OCI-LY1 (cell line): ENCODE data around the gene FABP7.

ENCODE experiments used
- EZH2 ChIP-seq: fragments of 200-600 bp; sonication (generic), shearing (Covaris generic); IDR thresholded peaks from 2 replicates; pipeline ENCODE4 v1.8.0; 2017; ENCODE audit warnings: borderline replicate concordance, mixed run types, mild to moderate bottlenecking, antibody characterized with exemption, low read length, moderate library complexity, mixed read lengths
- TF ChIP-seq, protein P1 (sequence below): fragments of 200-600 bp; sonication (generic), shearing (Covaris generic); IDR thresholded peaks from 2 replicates; pipeline ENCODE4 v1.5.1; 2017; ENCODE audit warnings: mild to moderate bottlenecking, antibody characterized with exemption, low read length, moderate library complexity, mixed read lengths

- TF ChIP-seq EZH2, result no peak
- TF ChIP-seq, protein P1, sequence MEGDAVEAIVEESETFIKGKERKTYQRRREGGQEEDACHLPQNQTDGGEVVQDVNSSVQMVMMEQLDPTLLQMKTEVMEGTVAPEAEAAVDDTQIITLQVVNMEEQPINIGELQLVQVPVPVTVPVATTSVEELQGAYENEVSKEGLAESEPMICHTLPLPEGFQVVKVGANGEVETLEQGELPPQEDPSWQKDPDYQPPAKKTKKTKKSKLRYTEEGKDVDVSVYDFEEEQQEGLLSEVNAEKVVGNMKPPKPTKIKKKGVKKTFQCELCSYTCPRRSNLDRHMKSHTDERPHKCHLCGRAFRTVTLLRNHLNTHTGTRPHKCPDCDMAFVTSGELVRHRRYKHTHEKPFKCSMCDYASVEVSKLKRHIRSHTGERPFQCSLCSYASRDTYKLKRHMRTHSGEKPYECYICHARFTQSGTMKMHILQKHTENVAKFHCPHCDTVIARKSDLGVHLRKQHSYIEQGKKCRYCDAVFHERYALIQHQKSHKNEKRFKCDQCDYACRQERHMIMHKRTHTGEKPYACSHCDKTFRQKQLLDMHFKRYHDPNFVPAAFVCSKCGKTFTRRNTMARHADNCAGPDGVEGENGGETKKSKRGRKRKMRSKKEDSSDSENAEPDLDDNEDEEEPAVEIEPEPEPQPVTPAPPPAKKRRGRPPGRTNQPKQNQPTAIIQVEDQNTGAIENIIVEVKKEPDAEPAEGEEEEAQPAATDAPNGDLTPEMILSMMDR, result no peak
Observed at GRCh38 chr6:122790028-122790422, 10.5 kb downstream of the FABP7 start.
